HL-60 (cell line): ENCODE measurements around the gene MTPN.

Experiments used
- DNase-seq, 2 experiments: peaks; one replicate each; pipeline ENCODE4 v3.0.0-alpha.2; 2010 to 2020; ENCODE audit warnings: low read depth in 1 of 2, low spot score in 1 of 2
- H3K27ac ChIP-seq: fragments of 250-450 bp; sonication (Bioruptor Pico); replicated peaks from 2 replicates; pipeline ENCODE4 v1.5.1; 2020; ENCODE audit warnings: mild to moderate bottlenecking, moderate library complexity
- H3K27me3 ChIP-seq: fragments of 250-450 bp; sonication (Bioruptor Pico); 2 replicates; pipeline ENCODE4 v1.5.1; 2021; ENCODE audit warnings: mild to moderate bottlenecking, moderate library complexity; ENCODE audit not compliant: insufficient read depth, poor library complexity, severe bottlenecking
- H3K4me3 ChIP-seq: replicated peaks from 2 replicates; pipeline ENCODE4 v1.5.1; 2011; ENCODE audit warnings: mild to moderate bottlenecking, control low read depth, low read length; ENCODE audit not compliant: insufficient read depth
- GABPA ChIP-seq: IDR thresholded peaks from 2 replicates; pipeline ENCODE4 v1.6.1; 2012; ENCODE audit warnings: low read depth
- POLR2AphosphoS5 ChIP-seq: IDR thresholded peaks from 2 replicates; pipeline ENCODE4 v1.6.1; 2012; ENCODE audit warnings: low read depth
- REST ChIP-seq: IDR thresholded peaks from 2 replicates; pipeline ENCODE4 v1.6.1; 2012; ENCODE audit warnings: low read depth; ENCODE audit not compliant: insufficient replicate concordance
- SPI1 ChIP-seq: IDR thresholded peaks from 2 replicates; pipeline ENCODE4 v1.6.1; 2012; ENCODE audit warnings: low read depth, mild to moderate bottlenecking, borderline replicate concordance
- TF ChIP-seq, protein P1 (sequence below): IDR thresholded peaks from one replicate; pipeline ENCODE4 v1.5.1; 2011; ENCODE audit warnings: low read length, control low read depth, inconsistent platforms; ENCODE audit not compliant: insufficient read depth

The MTPN gene

GRCh38 chr7:136006208-136006607 lies 29.0 kb upstream of the MTPN start:
- no peak overlapping the region for H3K4me3 ChIP-seq
- TF ChIP-seq POLR2AphosphoS5 (no peak), GABPA (no peak), SPI1 (no peak), REST (no peak)
- TF ChIP-seq, protein P1, sequence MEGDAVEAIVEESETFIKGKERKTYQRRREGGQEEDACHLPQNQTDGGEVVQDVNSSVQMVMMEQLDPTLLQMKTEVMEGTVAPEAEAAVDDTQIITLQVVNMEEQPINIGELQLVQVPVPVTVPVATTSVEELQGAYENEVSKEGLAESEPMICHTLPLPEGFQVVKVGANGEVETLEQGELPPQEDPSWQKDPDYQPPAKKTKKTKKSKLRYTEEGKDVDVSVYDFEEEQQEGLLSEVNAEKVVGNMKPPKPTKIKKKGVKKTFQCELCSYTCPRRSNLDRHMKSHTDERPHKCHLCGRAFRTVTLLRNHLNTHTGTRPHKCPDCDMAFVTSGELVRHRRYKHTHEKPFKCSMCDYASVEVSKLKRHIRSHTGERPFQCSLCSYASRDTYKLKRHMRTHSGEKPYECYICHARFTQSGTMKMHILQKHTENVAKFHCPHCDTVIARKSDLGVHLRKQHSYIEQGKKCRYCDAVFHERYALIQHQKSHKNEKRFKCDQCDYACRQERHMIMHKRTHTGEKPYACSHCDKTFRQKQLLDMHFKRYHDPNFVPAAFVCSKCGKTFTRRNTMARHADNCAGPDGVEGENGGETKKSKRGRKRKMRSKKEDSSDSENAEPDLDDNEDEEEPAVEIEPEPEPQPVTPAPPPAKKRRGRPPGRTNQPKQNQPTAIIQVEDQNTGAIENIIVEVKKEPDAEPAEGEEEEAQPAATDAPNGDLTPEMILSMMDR = no peak

GRCh38 chr7:136004083-136004482 lies 26.9 kb upstream of the MTPN start:
- Histone ChIP-seq H3K27ac (no peak overlapping the region), H3K27me3 (no peaks in the 10 kb centered on the region), H3K4me3 (no peak overlapping the region)
- no peak for DNase-seq
- TF ChIP-seq GABPA (no peak), REST (no peak), SPI1 (no peak), POLR2AphosphoS5 (no peak)
- TF ChIP-seq, protein P1 = no peak

More at GRCh38 chr7:136006208-136006607, 29.0 kb upstream of the MTPN start:
- Histone ChIP-seq H3K27me3 (no peaks in the 10 kb centered on the region), H3K27ac (no peak overlapping the region)
- no peak for DNase-seq

DNA sequence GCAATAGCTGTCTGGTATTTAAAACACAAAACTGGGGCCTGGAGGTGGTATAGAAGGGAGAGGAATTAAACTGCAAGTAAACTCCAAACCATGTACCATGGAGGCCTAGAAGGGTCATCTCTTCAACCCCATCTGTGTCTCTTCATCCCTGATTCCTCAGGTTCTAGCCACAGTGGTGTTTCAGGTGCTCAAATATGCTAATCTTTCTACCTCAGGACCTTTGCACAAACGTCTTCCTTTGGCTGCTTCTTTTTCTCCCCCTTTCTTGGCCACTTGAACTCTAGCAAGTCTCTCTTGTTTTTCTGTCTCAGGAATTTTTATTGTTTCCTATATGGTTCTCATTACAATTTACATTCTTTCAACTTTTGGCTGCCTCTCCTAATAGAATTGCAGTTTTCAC lies 25.6 kb upstream of the MTPN start:
- H3K27ac ChIP-seq = no peak overlapping the region
- no peak for TF ChIP-seq POLR2AphosphoS5
- TF ChIP-seq, protein P1 = no peak
- TF ChIP-seq SPI1 = no peak
- no peaks in the 10 kb centered on the region for H3K27me3 ChIP-seq
- H3K4me3 ChIP-seq = no peak overlapping the region
- DNase-seq = no peak

DNA sequence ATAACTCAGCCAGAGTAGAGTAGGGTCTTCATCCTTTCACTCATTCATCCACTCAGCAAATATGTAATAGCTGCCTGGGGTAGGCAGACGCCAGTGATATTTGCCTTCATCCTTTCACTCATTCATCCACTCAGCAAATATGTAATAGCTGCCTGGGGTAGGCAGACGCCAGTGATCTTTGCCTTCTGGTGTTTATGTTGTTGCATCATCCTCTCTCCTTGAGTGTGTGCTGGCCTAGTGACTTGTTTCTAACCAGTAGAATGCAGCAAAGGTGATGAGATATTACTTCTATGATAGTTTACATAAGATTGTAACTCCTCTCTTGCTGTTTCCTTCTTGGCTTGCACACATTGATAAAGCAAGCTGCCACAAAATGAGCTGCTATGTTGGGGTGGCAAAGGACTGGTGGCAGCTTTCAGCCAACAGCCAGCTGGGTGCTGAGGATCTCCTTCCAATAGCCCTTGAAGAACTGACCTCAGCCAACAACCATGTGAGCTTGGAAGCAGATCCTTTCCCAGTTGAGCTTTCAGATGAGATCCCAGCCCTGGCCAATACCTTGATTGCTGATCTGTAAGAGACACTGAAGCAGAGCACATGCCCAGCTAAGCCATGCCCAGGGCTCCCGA lies 23.2 kb upstream of the MTPN start:
- Histone ChIP-seq H3K27ac (no peak overlapping the region), H3K4me3 (no peak overlapping the region), H3K27me3 (no peaks in the 10 kb centered on the region)
- TF ChIP-seq SPI1 = no peak
- DNase-seq = no peak
